HG03457 (cell line): ENCODE results near the gene LRRFIP1.

Experiments
- ATAC-seq: cut with Tn5 transposase; IDR thresholded peaks from one replicate; pipeline ENCODE4 v1.9.1; 2021; ENCODE audit warnings: moderate number of reproducible peaks; ENCODE audit not compliant: unreplicated experiment

The LRRFIP1 gene

GRCh38 chr2:237638176-237638575 is 10.8 kb downstream of the LRRFIP1 start:
- no peak for ATAC-seq

DNA sequence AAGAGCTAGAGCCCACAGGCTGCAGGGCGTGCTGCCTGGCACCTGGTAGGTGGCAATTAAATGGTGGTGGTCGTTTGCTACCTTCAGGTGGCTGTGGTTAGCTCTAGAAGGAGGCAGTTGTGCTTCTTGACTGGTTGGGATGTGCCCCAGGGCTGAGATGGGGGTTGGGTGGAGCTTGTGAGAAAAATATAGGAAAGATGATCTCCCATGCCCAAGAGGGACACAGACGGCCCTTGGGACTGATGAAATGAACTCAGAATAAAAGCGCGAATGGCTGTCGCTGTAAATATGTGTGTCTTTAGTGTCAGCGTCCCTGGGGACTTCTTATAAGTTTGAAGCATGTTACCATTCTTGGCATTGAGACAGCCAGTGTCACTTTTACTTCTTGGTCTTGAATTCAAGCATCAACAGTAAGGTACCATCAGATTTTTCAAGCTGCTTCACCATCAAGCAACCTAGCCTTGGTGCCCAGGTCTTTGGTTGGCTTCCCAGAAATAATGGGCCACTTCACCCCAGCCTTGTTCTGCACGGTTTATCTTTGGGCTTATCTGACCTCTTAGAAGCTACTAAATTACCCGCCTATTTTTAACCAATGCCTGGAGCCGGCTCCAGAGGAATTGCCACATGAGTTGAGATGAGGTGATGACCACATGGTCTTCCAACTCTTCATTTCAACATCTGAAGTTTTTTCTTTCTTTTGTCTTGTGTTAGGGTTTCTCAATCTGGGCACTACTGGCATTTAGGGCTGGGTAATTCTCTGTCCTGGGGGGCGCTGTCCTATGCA is 11.9 kb downstream of the LRRFIP1 start:
- ATAC-seq, result no peak

- ATAC-seq, result no peak
Observed at GRCh38 chr2:237639836-237640220, 12.4 kb downstream of the LRRFIP1 start.

- no peak for ATAC-seq
Observed at GRCh38 chr2:237640493-237640998, 13.2 kb downstream of the LRRFIP1 start.

- ATAC-seq, result no peak
Observed at GRCh38 chr2:237642038-237642734, 14.8 kb downstream of the LRRFIP1 start.

DNA sequence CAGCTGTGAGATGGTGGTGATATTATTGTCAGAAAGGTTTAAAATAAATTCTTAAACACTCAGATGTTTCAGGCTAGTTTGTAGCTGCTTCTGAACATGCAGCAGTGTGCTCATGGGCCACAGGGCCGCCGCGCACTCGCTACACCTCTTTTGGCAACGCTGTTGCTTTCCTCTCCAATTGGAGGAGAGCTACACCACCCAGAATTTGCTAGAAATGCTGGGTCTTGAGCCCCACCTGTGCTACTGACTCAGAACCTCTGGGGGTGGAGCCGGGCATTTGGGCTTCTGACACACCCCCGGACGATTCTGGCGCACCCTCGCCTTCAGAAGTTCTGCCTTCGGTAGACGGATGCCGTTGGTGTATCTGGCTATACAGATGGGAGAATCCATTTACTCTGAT is 15.7 kb downstream of the LRRFIP1 start:
- ATAC-seq, result no peak

- ATAC-seq, result no peak
Observed at GRCh38 chr2:237643582-237644380, 16.4 kb downstream of the LRRFIP1 start.

DNA sequence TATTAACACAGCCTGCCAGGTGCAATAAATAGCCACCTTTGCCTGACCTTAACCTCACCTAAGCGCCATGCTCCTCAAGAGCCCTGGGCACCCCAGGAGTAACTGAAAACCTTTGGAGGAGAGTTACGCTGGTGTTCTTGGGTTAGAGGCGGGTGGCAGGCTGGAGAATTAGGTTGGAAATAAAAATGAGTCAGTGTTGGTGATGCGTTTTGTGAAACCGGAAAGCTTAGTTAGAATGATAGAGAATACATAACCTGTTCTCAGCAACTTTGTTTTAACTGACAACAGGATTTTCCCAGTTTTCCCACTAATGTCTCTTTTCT is 17.0 kb downstream of the LRRFIP1 start:
- ATAC-seq, result no peak

DNA sequence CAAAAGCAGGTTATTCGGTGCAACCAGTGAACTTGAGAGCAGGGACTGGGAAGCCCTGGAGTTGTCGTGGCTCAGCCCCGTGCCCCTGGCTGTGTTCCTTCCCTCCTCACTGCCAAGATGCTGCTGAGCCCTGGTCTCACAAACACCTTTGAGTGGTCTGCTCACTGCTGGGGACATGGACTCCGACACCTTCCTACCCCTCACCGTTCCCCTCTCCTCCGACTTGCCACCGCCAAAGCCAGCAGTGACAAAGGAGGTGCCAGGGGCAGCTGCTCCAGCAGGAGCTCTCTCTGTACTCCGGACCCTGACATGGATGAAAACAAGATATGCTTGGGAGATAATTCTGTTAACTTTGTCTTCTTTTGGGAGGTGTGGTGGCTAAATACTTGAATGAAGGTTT is 17.9 kb downstream of the LRRFIP1 start:
- no peak for ATAC-seq

DNA sequence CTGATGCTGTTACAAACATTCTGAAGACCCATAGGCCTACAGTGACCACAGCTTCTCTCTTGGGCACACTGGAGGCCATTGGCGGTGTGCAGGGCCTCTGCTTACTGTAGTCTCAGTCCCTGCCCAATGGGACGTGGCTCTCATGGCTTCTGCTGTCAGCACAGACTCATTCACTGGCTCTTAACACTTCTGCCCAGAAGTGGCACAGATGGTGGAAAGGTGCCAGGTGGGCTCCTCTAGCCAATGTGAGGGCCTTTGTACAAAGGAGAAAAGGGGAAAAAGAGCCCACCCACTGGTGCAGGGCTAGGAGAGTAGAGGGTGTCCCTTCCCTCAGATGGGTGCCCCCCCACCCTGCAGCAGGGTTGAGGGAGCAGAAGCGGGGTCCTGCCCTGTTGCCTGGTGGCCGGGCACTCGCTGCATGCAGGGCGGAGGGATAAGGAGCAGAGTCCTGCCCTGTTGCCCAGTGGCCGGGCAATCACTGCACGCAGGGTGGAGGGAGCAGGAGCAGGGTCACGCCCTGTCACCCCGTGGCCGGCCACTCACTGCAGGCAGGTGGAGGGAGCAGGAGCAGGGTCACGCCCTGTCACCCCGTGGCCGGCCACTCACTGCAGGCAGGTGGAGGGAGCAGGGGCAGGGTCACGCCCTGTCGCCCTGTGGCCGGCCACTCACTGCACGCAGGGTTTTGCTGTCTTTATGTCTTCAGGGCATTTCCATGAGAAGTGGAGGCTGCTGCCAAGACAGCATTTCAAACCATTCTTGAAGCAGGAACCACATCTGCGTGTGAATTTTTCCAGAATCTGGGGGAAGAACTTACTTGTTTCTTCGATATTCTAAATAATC is 20.0 kb downstream of the LRRFIP1 start:
- ATAC-seq, result no peak

DNA sequence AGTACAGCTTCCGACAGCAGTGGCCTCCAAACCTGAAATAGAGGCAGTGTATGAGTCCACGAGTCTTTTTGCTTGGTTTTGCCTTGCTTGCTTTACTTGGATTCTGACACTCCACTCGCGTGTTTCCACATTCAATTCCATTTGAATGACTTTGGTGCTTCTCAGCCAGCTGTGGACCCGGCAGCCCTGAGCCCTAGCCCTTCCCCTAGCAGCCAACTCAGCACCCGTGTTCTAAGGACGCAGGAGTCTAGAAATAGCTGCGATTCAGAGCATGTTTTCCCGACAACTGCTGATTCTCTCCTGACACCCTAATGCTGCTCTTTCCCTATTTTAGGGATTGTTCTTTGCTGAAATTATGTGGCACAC is 20.6 kb downstream of the LRRFIP1 start:
- ATAC-seq, result no peak

GRCh38 chr2:237649541-237650454 is 22.4 kb downstream of the LRRFIP1 start:
- no peak for ATAC-seq

GRCh38 chr2:237650455-237650850 is 23.1 kb downstream of the LRRFIP1 start:
- no peak for ATAC-seq

GRCh38 chr2:237651761-237652160 is 24.4 kb downstream of the LRRFIP1 start:
- ATAC-seq, result no peak

DNA sequence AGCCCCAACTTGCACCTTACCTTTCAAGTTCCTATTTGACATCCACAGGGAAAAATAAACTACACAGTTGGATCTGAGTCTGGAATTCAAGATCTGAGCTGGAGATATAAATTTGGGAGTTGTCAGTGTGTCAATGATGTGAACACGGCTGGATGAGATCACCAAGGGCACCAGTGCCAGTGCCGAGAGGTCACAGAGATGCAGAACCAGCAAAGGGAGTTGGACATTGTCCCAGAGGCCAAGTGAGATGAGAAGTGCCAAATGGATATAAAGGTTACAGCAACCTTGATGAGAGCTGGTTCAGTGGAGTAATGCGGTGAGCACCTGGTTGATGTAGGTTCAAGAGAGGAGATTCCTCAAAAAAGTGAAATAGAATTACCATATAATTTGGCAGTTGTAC is 24.8 kb downstream of the LRRFIP1 start:
- ATAC-seq, result no peak

- no peak for ATAC-seq
Observed at GRCh38 chr2:237652854-237653253, 25.5 kb downstream of the LRRFIP1 start.

GRCh38 chr2:237653776-237654558 is 26.6 kb downstream of the LRRFIP1 start:
- no peak for ATAC-seq

- no peak for ATAC-seq
Observed at GRCh38 chr2:237657063-237657462, 29.7 kb downstream of the LRRFIP1 start.

GRCh38 chr2:237660381-237660900 is 33.1 kb downstream of the LRRFIP1 start:
- ATAC-seq, result no peak
